ENCODE results near the gene BNIP2. TPM values are rescaled to one million over a fixed set of nuclear protein-coding genes. Genes with fewer than 3 reads are reported as not detected.

BNIP2 gene
- total RNA-seq, 1 experiment from 2014 or later, result 43.5 TPM

DNA sequence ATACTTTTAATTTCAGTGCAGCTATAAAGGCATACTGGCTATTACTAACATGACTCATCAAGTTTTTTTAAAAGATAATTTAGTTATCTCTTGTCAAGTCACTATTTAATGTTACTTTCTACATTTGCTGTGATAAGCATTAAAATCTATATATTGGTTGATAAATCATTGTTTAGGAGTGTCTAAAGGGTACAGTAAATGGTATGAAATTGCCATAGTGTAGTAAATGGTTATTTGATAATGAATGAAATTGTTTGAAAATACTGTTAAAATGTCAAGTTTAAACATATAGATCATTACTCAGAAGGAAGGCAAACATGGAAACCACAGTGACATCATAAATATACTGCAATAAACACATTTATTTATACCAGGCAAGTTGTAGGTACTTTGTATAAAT is 13.2 kb upstream of the BNIP2 start:
- Histone ChIP-seq H2AK5ac (ENCODE audit: insufficient read length, low read length) (no peak overlapping the region), H2BK15ac (ENCODE audit: low read depth, low read length) (no peak overlapping the region), H4K20me1 (ENCODE audit: control insufficient read depth, insufficient read depth, insufficient read length) (no peaks in the 10 kb centered on the region), H3K4me1 (ENCODE audit: insufficient read depth, low read length) (no peaks in the 10 kb centered on the region), H2BK20ac (ENCODE audit: low read depth, low read length, poor library complexity, severe bottlenecking) (no peak overlapping the region), H3T11ph (ENCODE audit: low read length) (no peak overlapping the region), H3K14ac (ENCODE audit: insufficient read depth, low read length) (no peak overlapping the region), H3K56ac (ENCODE audit: insufficient read length, low read depth, low read length) (no peak overlapping the region), H2BK120ac (ENCODE audit: low read depth, low read length, poor library complexity, severe bottlenecking) (no peak overlapping the region), H3K27ac (ENCODE audit: insufficient read length, low read depth, low read length) (no peak overlapping the region), H4K91ac (ENCODE audit: insufficient read length, low read depth, low read length) (no peak overlapping the region), H3K27me3 (ENCODE audit: insufficient read depth, low read length) (no peaks in the 10 kb centered on the region), H3K79me1 (ENCODE audit: insufficient read depth, low read depth, low read length, poor library complexity, severe bottlenecking) (no peaks in the 10 kb centered on the region), H3K4ac (ENCODE audit: low read depth, low read length) (no peak overlapping the region), H3K9me3 (ENCODE audit: control insufficient read depth, low read depth, low read length) (no peaks in the 10 kb centered on the region), H3K4me2 (ENCODE audit: insufficient read depth, insufficient read length, low read length) (no peak overlapping the region), H3K79me2 (ENCODE audit: insufficient read depth, low read length) (no peaks in the 10 kb centered on the region), H3K9ac (ENCODE audit: extremely low read depth, insufficient read length, low read length) (no peak overlapping the region), H2AFZ (ENCODE audit: low read length) (no peak overlapping the region), H3K18ac (ENCODE audit: insufficient read length, low read depth, low read length) (no peak overlapping the region), H3K23ac (ENCODE audit: insufficient read length, low read depth, low read length) (no peak overlapping the region), H2BK5ac (ENCODE audit: insufficient read length, low read length) (no peak overlapping the region), H4K8ac (replicated peaks; ENCODE audit: insufficient read length, low read depth, low read length) (no peak overlapping the region), H2BK12ac (ENCODE audit: insufficient read length, low read depth, low read length) (no peak overlapping the region), H3K23me2 (ENCODE audit: insufficient read length, low read depth, low read length, poor library complexity, severe bottlenecking) (no peaks in the 10 kb centered on the region), H4K5ac (ENCODE audit: insufficient read length, low read depth, low read length) (no peak overlapping the region)
- DNase-seq, result no peak
- H3K36me3 Mint-ChIP-seq (ENCODE audit: insufficient read depth in 1 of 3, low read depth in 3 of 3), result no peaks in the 10 kb centered on the region
- TF ChIP-seq, protein P1, sequence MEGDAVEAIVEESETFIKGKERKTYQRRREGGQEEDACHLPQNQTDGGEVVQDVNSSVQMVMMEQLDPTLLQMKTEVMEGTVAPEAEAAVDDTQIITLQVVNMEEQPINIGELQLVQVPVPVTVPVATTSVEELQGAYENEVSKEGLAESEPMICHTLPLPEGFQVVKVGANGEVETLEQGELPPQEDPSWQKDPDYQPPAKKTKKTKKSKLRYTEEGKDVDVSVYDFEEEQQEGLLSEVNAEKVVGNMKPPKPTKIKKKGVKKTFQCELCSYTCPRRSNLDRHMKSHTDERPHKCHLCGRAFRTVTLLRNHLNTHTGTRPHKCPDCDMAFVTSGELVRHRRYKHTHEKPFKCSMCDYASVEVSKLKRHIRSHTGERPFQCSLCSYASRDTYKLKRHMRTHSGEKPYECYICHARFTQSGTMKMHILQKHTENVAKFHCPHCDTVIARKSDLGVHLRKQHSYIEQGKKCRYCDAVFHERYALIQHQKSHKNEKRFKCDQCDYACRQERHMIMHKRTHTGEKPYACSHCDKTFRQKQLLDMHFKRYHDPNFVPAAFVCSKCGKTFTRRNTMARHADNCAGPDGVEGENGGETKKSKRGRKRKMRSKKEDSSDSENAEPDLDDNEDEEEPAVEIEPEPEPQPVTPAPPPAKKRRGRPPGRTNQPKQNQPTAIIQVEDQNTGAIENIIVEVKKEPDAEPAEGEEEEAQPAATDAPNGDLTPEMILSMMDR (conservative IDR thresholded peaks at IDR 0.05), result no peak
- H3K9me3 Mint-ChIP-seq, result no peaks in the 10 kb centered on the region; a peak in 1 of 5 replicates
- H3K4me3 Mint-ChIP-seq, result no peak overlapping the region
- H3K4me1 Mint-ChIP-seq, result peaks cover 0 to 3% of the 10 kb centered on the region in 2 experiments; a peak in 1 of 4 replicates
- H3K27me3 Mint-ChIP-seq (ENCODE audit: low read depth), result peaks cover 1% of the 10 kb centered on the region; the same call in 1 of the 2 replicates
- H3K27ac Mint-ChIP-seq, result no peak overlapping the region
